ENCODE data around the gene TYMS. TPM values are rescaled to one million over a fixed set of nuclear protein-coding genes. Genes with fewer than 3 reads are reported as not detected.

Gene TYMS
- total RNA-seq, 1 donor from 2014 or later = 15.5 TPM

- H3K4me3 Mint-ChIP-seq (ENCODE audit: unreplicated experiment) = no peak overlapping the region
- no peaks in the 10 kb centered on the region for H3K27me3 Mint-ChIP-seq (ENCODE audit: unreplicated experiment)
- no peak overlapping the region for H3K27ac Mint-ChIP-seq (ENCODE audit: unreplicated experiment)
- no peaks in the 10 kb centered on the region for H3K9me3 Mint-ChIP-seq (ENCODE audit: unreplicated experiment)
- no peaks in the 10 kb centered on the region for H3K36me3 Mint-ChIP-seq (ENCODE audit: unreplicated experiment)
- H3K4me1 Mint-ChIP-seq (ENCODE audit: low read depth, unreplicated experiment) = no peaks in the 10 kb centered on the region
- no peak for DNase-seq
- TF ChIP-seq CTCF (IDR thresholded peaks at IDR 0.05; ENCODE audit: partially characterized antibody, unreplicated experiment) = peak; percentile 60
These were observed 27.9 kb upstream of the TYMS start for GRCh38 chr18:629269-630150.

GRCh38 chr18:631560-631959, 25.9 kb upstream of the TYMS start:
- Mint-ChIP-seq H3K9me3 (ENCODE audit: unreplicated experiment) (no peaks in the 10 kb centered on the region), H3K4me3 (ENCODE audit: unreplicated experiment) (no peak overlapping the region), H3K4me1 (ENCODE audit: low read depth, unreplicated experiment) (no peaks in the 10 kb centered on the region), H3K27ac (ENCODE audit: unreplicated experiment) (no peak overlapping the region), H3K27me3 (ENCODE audit: unreplicated experiment) (no peaks in the 10 kb centered on the region), H3K36me3 (ENCODE audit: unreplicated experiment) (no peaks in the 10 kb centered on the region)
- TF ChIP-seq CTCF (IDR thresholded peaks at IDR 0.05; ENCODE audit: partially characterized antibody, unreplicated experiment) = no peak
- no peak for DNase-seq

DNA sequence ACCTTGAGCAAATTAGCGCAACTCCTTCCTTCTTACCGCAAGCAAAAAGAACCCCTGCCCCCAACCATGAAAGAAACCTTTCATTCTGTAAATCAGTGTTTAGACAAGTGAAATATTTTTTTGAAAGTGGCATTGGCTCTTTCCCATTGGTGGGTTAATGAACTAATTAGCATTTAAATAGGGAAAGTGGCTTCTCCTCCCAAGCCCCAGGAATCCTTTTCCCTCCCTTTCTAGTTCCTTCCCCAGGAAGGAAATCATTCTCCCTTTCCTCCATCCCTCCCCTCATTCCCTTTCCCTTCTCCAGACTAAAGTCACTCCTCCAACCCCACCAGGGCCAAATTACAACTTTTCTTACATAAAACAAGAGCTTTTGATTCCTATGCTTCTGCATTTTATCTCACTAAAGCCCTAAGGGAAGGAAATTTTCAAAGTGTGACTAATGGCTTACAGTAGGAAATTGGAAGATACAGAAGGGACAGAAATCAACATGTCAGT, 22.9 kb upstream of the TYMS start:
- Mint-ChIP-seq H3K27me3 (ENCODE audit: unreplicated experiment) (no peaks in the 10 kb centered on the region), H3K9me3 (ENCODE audit: unreplicated experiment) (no peaks in the 10 kb centered on the region), H3K36me3 (ENCODE audit: unreplicated experiment) (no peaks in the 10 kb centered on the region), H3K4me3 (ENCODE audit: unreplicated experiment) (no peak overlapping the region), H3K27ac (ENCODE audit: unreplicated experiment) (no peak overlapping the region), H3K4me1 (ENCODE audit: low read depth, unreplicated experiment) (no peaks in the 10 kb centered on the region)
- no peak for DNase-seq
- TF ChIP-seq CTCF (IDR thresholded peaks at IDR 0.05; ENCODE audit: partially characterized antibody, unreplicated experiment) = no peak

GRCh38 chr18:635171-635570, 22.3 kb upstream of the TYMS start:
- no peaks in the 10 kb centered on the region for H3K36me3 Mint-ChIP-seq (ENCODE audit: unreplicated experiment)
- H3K9me3 Mint-ChIP-seq (ENCODE audit: unreplicated experiment) = no peaks in the 10 kb centered on the region
- H3K27ac Mint-ChIP-seq (ENCODE audit: unreplicated experiment) = no peak overlapping the region
- H3K4me3 Mint-ChIP-seq (ENCODE audit: unreplicated experiment) = no peak overlapping the region
- H3K4me1 Mint-ChIP-seq (ENCODE audit: low read depth, unreplicated experiment) = no peaks in the 10 kb centered on the region
- H3K27me3 Mint-ChIP-seq (ENCODE audit: unreplicated experiment) = no peaks in the 10 kb centered on the region
- DNase-seq = no peak
- no peak for TF ChIP-seq CTCF (IDR thresholded peaks at IDR 0.05; ENCODE audit: partially characterized antibody, unreplicated experiment)

DNA sequence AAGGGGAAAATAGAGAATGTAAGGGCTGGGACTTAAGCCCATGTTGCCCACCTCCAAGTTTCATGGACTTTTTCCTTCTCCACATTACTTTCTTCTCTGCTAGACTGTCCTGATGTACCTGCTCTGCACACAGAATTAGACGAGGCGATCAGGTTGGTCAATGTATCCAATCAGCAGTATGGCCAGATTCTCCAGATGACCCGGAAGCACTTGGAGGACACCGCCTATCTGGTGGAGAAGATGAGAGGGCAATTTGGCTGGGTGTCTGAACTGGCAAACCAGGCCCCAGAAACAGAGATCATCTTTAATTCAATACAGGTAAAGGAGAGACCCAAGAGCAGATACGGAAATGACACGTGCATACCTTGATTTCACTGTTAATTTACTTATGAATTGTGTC, 16.2 kb upstream of the TYMS start:
- no peaks in the 10 kb centered on the region for H3K9me3 Mint-ChIP-seq (ENCODE audit: unreplicated experiment)
- H3K27me3 Mint-ChIP-seq (ENCODE audit: unreplicated experiment) = no peaks in the 10 kb centered on the region
- H3K27ac Mint-ChIP-seq (ENCODE audit: unreplicated experiment) = no peak overlapping the region
- no peak for TF ChIP-seq CTCF (IDR thresholded peaks at IDR 0.05; ENCODE audit: partially characterized antibody, unreplicated experiment)
- no peak overlapping the region for H3K4me3 Mint-ChIP-seq (ENCODE audit: unreplicated experiment)
- no peak for DNase-seq
- H3K36me3 Mint-ChIP-seq (ENCODE audit: unreplicated experiment) = no peaks in the 10 kb centered on the region
- no peaks in the 10 kb centered on the region for H3K4me1 Mint-ChIP-seq (ENCODE audit: low read depth, unreplicated experiment)
